Calu3 (cell line): ENCODE data around the gene HADHB. TPM values are rescaled to one million over a fixed set of nuclear protein-coding genes. Genes with fewer than 3 reads are reported as not detected.

Source experiments
- BruUV-seq: library from RNA; stranded (reverse); fragments of 400-500 nt; replicated peaks from 2 replicates; lab custom pipeline; 2021; lab: Mats Ljungman, UMichigan
- CTCF ChIA-PET: fragments of 300-600 bp; sonication (Branson Sonifier 250); formaldehyde crosslinking; loops from one replicate; lab custom pipeline; 2022; ENCODE audit warnings: antibody characterized with exemption; lab: Charles Lee
- DNase-seq: peaks from one replicate; pipeline ENCODE4 v3.0.0; 2022
- H3K27ac Mint-ChIP-seq: one replicate; pipeline ENCODE4 v1.8.0; 2022; ENCODE audit warnings: mixed read lengths; ENCODE audit not compliant: unreplicated experiment
- H3K27me3 Mint-ChIP-seq: one replicate; pipeline ENCODE4 v1.8.0; 2022; ENCODE audit warnings: mixed read lengths; ENCODE audit not compliant: unreplicated experiment
- H3K36me3 Mint-ChIP-seq: one replicate; pipeline ENCODE4 v1.8.0; 2022; ENCODE audit warnings: mild to moderate bottlenecking, moderate library complexity, mixed read lengths; ENCODE audit not compliant: insufficient read depth, unreplicated experiment
- H3K4me1 Mint-ChIP-seq: one replicate; pipeline ENCODE4 v1.8.0; 2022; ENCODE audit warnings: mild to moderate bottlenecking, low read depth, mixed read lengths; ENCODE audit not compliant: unreplicated experiment
- H3K4me3 Mint-ChIP-seq: one replicate; pipeline ENCODE4 v1.8.0; 2022; ENCODE audit warnings: mild to moderate bottlenecking, low read depth, moderate library complexity, mixed read lengths; ENCODE audit not compliant: unreplicated experiment
- H3K9me3 Mint-ChIP-seq: one replicate; pipeline ENCODE4 v1.8.0; 2022; ENCODE audit warnings: low read depth, mixed read lengths; ENCODE audit not compliant: unreplicated experiment
- CTCF ChIP-seq: fragments of 200-600 bp; IDR thresholded peaks from one replicate; pipeline ENCODE4 v1.8.0; 2022; ENCODE audit warnings: antibody characterized with exemption; ENCODE audit not compliant: unreplicated experiment
- intact Hi-C: fragments of 100-400 bp; cut with micrococcal nuclease; formaldehyde crosslinking; loops from one replicate; pipeline ENCODE4 v1.10.0; 2022; ENCODE audit not compliant: unreplicated experiment
- total RNA-seq: library from RNA; stranded (reverse); gene quantifications from 2 replicates; pipeline ENCODE4 v1.2.3, GENCODE V29; 2022

Gene HADHB
- total RNA-seq, 1 experiment from 2014 or later: 84.4 TPM

DNA sequence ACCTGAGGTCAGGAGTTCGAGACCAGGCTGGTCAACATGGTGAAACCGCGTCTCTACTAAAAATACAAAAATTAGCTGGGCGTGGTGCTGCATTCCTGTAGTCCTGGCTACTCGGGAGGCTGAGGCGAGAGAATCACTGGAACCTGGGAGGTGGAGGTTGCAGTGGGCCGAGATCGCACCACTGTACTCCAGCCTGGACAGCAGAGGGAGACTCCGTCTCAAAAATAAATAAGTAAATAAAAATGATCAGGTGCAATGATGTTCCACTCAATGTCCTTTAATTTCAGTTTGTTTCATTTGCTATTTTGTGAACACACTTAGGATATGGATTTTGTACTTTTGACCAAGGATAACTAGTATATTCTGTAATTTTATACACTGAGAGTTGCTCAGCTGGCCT, 9.7 kb upstream of the HADHB start:
- H3K9me3 Mint-ChIP-seq: no peaks in the 10 kb centered on the region
- H3K36me3 Mint-ChIP-seq: peaks cover 34% of the 10 kb centered on the region
- TF ChIP-seq CTCF: no peak
- intact Hi-C loops: no loop called here
- no TSS peak for BruUV-seq
- no peak overlapping the region for H3K4me3 Mint-ChIP-seq
- H3K27me3 Mint-ChIP-seq: no peaks in the 10 kb centered on the region
- CTCF ChIA-PET: no interaction called here
- DNase-seq: no peak
- no peak overlapping the region for H3K27ac Mint-ChIP-seq
- peaks cover 17% of the 10 kb centered on the region for H3K4me1 Mint-ChIP-seq

DNA sequence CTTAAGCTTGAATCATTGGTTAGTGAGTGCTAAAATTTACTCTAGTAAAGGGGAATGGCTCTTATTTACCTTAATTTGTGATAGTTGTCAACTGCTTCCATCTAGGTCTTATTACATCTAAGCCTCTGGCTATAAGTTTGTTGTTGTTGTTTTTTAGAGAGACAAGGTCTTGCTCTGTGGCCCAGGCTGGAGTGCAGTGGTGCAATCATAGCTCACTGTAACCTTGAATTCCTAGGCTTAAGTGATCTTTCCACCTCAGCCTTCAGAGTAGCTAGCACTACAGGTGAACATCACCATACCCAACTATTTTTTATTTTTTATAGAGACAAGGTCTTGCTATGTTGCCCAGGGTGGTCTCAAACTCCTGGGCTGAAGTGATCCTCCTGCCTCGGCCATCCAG, 6.9 kb upstream of the HADHB start:
- DNase-seq: no peak
- Mint-ChIP-seq H3K27me3 (no peaks in the 10 kb centered on the region), H3K36me3 (peaks cover 23% of the 10 kb centered on the region), H3K9me3 (no peaks in the 10 kb centered on the region), H3K4me3 (no peak overlapping the region), H3K4me1 (peaks cover 27% of the 10 kb centered on the region), H3K27ac (no peak overlapping the region)
- no TSS peak for BruUV-seq
- no peak for TF ChIP-seq CTCF
- CTCF ChIA-PET: no interaction called here
- intact Hi-C loops: no loop called here

DNA sequence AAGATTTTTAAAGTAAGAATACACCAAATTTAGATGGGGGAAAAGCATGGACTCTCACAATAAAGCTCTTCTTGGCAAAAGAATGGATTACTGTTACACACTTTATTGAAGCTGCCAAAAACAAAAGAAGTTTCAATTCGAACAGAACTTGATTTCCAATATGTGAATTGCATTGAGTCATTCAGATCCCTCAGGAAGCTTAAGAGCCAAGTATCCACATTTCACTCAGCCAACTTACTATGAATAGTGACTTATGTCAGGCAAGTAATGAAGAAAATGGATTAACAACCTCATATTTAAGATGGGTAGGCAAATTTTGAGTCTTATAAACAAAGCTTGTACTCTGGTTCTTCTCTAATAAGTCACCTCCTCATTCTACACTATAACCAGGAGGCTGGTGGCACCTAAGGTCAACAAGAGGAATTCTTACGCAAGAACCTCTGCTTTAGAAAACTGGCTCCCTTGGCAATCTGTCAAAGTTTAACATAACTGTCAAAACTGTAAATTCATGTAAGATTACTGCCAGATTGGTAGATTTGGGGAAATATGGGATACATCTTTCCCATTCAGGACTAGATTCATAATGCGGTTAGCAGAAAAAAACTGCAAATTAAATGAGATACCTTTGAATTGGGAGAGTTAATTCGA, 6.3 kb upstream of the HADHB start:
- CTCF ChIA-PET: no interaction called here
- no peak for TF ChIP-seq CTCF
- H3K4me3 Mint-ChIP-seq: no peak overlapping the region
- intact Hi-C loops: no loop called here
- no peaks in the 10 kb centered on the region for H3K27me3 Mint-ChIP-seq
- no TSS peak for BruUV-seq
- no peak overlapping the region for H3K27ac Mint-ChIP-seq
- H3K9me3 Mint-ChIP-seq: no peaks in the 10 kb centered on the region
- H3K36me3 Mint-ChIP-seq: peaks cover 29% of the 10 kb centered on the region
- peaks cover 27% of the 10 kb centered on the region for H3K4me1 Mint-ChIP-seq
- no peak for DNase-seq

DNA sequence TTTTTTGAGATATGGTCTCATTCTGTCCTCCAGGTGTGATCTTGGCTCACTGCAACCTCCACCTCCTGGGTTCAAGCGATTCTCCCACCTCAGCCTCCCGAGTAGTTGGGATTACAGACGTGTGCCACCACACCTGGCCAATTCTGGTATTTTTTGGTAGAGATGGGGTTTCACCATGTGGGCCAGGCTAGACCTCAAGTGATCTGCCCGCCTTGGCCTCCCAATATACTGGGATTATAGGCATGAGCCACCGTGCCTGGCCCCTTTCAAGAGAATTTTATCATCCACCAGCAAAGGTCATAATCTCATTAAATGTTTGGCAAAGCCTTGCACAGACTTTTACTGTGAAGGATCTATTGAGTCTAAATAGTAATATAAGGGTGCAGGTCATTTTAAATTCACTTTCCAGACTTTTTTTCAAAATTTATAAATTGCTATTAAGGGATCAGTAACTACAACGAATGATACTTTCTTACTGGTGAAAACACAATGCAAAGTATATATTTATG, 2.8 kb upstream of the HADHB start:
- H3K9me3 Mint-ChIP-seq: no peaks in the 10 kb centered on the region
- CTCF ChIA-PET: no interaction called here
- intact Hi-C loops: loop anchor here (5.0 kb wide), 1 partner anchor 90 kb away; no protein-coding TSS in a partner anchor
- no peak for DNase-seq
- no peak overlapping the region for H3K27ac Mint-ChIP-seq
- no TSS peak for BruUV-seq
- peaks cover 40% of the 10 kb centered on the region for H3K36me3 Mint-ChIP-seq
- H3K4me3 Mint-ChIP-seq: peak overlapping the region; percentile 98
- no peaks in the 10 kb centered on the region for H3K27me3 Mint-ChIP-seq
- H3K4me1 Mint-ChIP-seq: peaks cover 36% of the 10 kb centered on the region
- no peak for TF ChIP-seq CTCF
